H9 (cell line): ENCODE data around the gene FASTK. TPM values are rescaled to one million over a fixed set of nuclear protein-coding genes. Genes with fewer than 3 reads are reported as not detected.

Source experiments
- DNase-seq: peaks from one replicate; pipeline ENCODE4 v3.0.0-alpha.2; 2017
- H2AFZ ChIP-seq: one replicate; pipeline ENCODE4 v1.6.1; 2013; ENCODE audit warnings: mild to moderate bottlenecking, low read length, control low read depth, moderate library complexity
- H2AK5ac ChIP-seq: 2 replicates; pipeline ENCODE4 v1.6.1; 2013; ENCODE audit warnings: low read length, control low read depth, mixed read lengths; ENCODE audit not compliant: insufficient read length
- H2BK120ac ChIP-seq: one replicate; pipeline ENCODE4 v1.6.1; 2013; ENCODE audit warnings: low read depth, mild to moderate bottlenecking, low read length, control low read depth, inconsistent platforms; ENCODE audit not compliant: poor library complexity, severe bottlenecking
- H2BK12ac ChIP-seq: 2 replicates; pipeline ENCODE4 v1.6.1; 2013; ENCODE audit warnings: low read length, control low read depth, mixed read lengths, low read depth; ENCODE audit not compliant: insufficient read length
- H2BK15ac ChIP-seq: 2 replicates; pipeline ENCODE4 v1.6.1; 2013; ENCODE audit warnings: low read depth, low read length, control low read depth
- H2BK20ac ChIP-seq: one replicate; pipeline ENCODE4 v1.6.1; 2013; ENCODE audit warnings: low read depth, mild to moderate bottlenecking, low read length, control low read depth, inconsistent platforms; ENCODE audit not compliant: poor library complexity, severe bottlenecking
- H2BK5ac ChIP-seq: 2 replicates; pipeline ENCODE4 v1.6.1; 2013; ENCODE audit warnings: low read length, control low read depth, mixed read lengths; ENCODE audit not compliant: insufficient read length
- H3K14ac ChIP-seq: 2 replicates; pipeline ENCODE4 v1.6.1; 2013; ENCODE audit warnings: low read length, control low read depth; ENCODE audit not compliant: insufficient read depth
- H3K18ac ChIP-seq: 2 replicates; pipeline ENCODE4 v1.6.1; 2013; ENCODE audit warnings: low read depth, mild to moderate bottlenecking, mixed read lengths, low read length, control low read depth; ENCODE audit not compliant: insufficient read length
- H3K23ac ChIP-seq: 2 replicates; pipeline ENCODE4 v1.6.1; 2013; ENCODE audit warnings: low read length, control low read depth, mixed read lengths, low read depth; ENCODE audit not compliant: insufficient read length
- H3K23me2 ChIP-seq: 2 replicates; pipeline ENCODE4 v1.6.1; 2013; ENCODE audit warnings: low read depth, mild to moderate bottlenecking, mixed read lengths, low read length, control low read depth; ENCODE audit not compliant: insufficient read length, poor library complexity, severe bottlenecking
- H3K27ac ChIP-seq: 2 replicates; pipeline ENCODE4 v1.5.1; 2013; ENCODE audit warnings: low read length, control low read depth, mixed read lengths, low read depth; ENCODE audit not compliant: insufficient read length
- H3K27me3 ChIP-seq: 2 replicates; pipeline ENCODE4 v1.6.1; 2013; ENCODE audit warnings: low read length, control low read depth, inconsistent platforms; ENCODE audit not compliant: insufficient read depth
- H3K4ac ChIP-seq: 2 replicates; pipeline ENCODE4 v1.6.1; 2013; ENCODE audit warnings: low read depth, mild to moderate bottlenecking, control low read depth, inconsistent platforms, low read length, moderate library complexity
- H3K4me1 ChIP-seq: 2 replicates; pipeline ENCODE4 v1.6.1; 2013; ENCODE audit warnings: low read length, control low read depth, inconsistent platforms; ENCODE audit not compliant: insufficient read depth
- H3K4me2 ChIP-seq: 2 replicates; pipeline ENCODE4 v1.6.1; 2013; ENCODE audit warnings: low read length, control low read depth, mixed read lengths; ENCODE audit not compliant: insufficient read length, insufficient read depth
- H3K56ac ChIP-seq: 2 replicates; pipeline ENCODE4 v1.6.1; 2013; ENCODE audit warnings: low read depth, mild to moderate bottlenecking, mixed read lengths, low read length, control low read depth; ENCODE audit not compliant: insufficient read length
- H3K79me1 ChIP-seq: 2 replicates; pipeline ENCODE4 v1.6.1; 2013; ENCODE audit warnings: low read depth, mild to moderate bottlenecking, moderate library complexity, low read length, control low read depth, inconsistent platforms; ENCODE audit not compliant: insufficient read depth, poor library complexity, severe bottlenecking
- H3K79me2 ChIP-seq: 2 replicates; pipeline ENCODE4 v1.6.1; 2013; ENCODE audit warnings: low read length, control low read depth, inconsistent platforms; ENCODE audit not compliant: insufficient read depth
- H3K9ac ChIP-seq: 2 replicates; pipeline ENCODE4 v1.6.1; 2013; ENCODE audit warnings: low read length, control low read depth, mixed read lengths; ENCODE audit not compliant: insufficient read length; ENCODE audit errors: extremely low read depth
- H3K9me3 ChIP-seq: one replicate; pipeline ENCODE4 v1.6.1; 2013; ENCODE audit warnings: low read depth, low read length, inconsistent platforms; ENCODE audit not compliant: control insufficient read depth
- H3T11ph ChIP-seq: one replicate; pipeline ENCODE4 v1.6.1; 2013; ENCODE audit warnings: mild to moderate bottlenecking, low read length, control low read depth, inconsistent platforms
- H4K20me1 ChIP-seq: one replicate; pipeline ENCODE4 v1.6.1; 2013; ENCODE audit not compliant: control insufficient read depth, insufficient read length, insufficient read depth
- H4K5ac ChIP-seq: 2 replicates; pipeline ENCODE4 v1.6.1; 2013; ENCODE audit warnings: low read depth, mild to moderate bottlenecking, mixed read lengths, low read length, control low read depth; ENCODE audit not compliant: insufficient read length
- H4K8ac ChIP-seq: replicated peaks from 2 replicates; pipeline ENCODE4 v1.6.1; 2013; ENCODE audit warnings: low read length, control low read depth, mixed read lengths, low read depth; ENCODE audit not compliant: insufficient read length
- H4K91ac ChIP-seq: 2 replicates; pipeline ENCODE4 v1.6.1; 2013; ENCODE audit warnings: low read depth, mild to moderate bottlenecking, moderate library complexity, mixed read lengths, low read length, control low read depth; ENCODE audit not compliant: insufficient read length
- H3K27ac Mint-ChIP-seq, 3 experiments: 2 replicates in 2 of 3; 3 replicates in 1 of 3; pipeline ENCODE4 v1.8.0; 2020 to 2021; ENCODE audit warnings: mixed read lengths in 3 of 3, mild to moderate bottlenecking in 1 of 3, moderate library complexity in 1 of 3
- H3K27me3 Mint-ChIP-seq: 2 replicates; pipeline ENCODE4 v1.8.0; 2021; ENCODE audit warnings: low read depth, mild to moderate bottlenecking, moderate library complexity, mixed read lengths
- H3K36me3 Mint-ChIP-seq, 3 experiments: 2 replicates in 2 of 3; 3 replicates in 1 of 3; pipeline ENCODE4 v1.8.0; 2020 to 2021; ENCODE audit warnings: low read depth in 3 of 3, mixed read lengths in 3 of 3; ENCODE audit not compliant: insufficient read depth in 1 of 3
- H3K4me1 Mint-ChIP-seq, 2 experiments: 2 replicates each; pipeline ENCODE4 v1.8.0; 2020; ENCODE audit warnings: mixed read lengths in 2 of 2
- H3K4me3 Mint-ChIP-seq, 2 experiments: 2 replicates in 1 of 2; 3 replicates in 1 of 2; pipeline ENCODE4 v1.8.0; 2020 to 2021; ENCODE audit warnings: mild to moderate bottlenecking in 2 of 2, mixed read lengths in 2 of 2, moderate library complexity in 1 of 2
- H3K9me3 Mint-ChIP-seq, 2 experiments: 2 replicates in 1 of 2; 3 replicates in 1 of 2; pipeline ENCODE4 v1.8.0; 2020; ENCODE audit warnings: mild to moderate bottlenecking in 2 of 2, mixed read lengths in 2 of 2, moderate library complexity in 1 of 2
- CTCF ChIP-seq: fragments of 200-600 bp; sonication (generic); conservative IDR thresholded peaks from 3 replicates; pipeline ENCODE4 v1.8.0; 2021; ENCODE audit warnings: antibody characterized with exemption, mild to moderate bottlenecking
- WGBS: extraction: QIAGEN DNeasy Blood & Tissue Kit; methylation state at CpG from one replicate; pipeline ENCODE4 v1.1.7; 2013; ENCODE audit warnings: missing lambda C conversion rate, low lambda C conversion rate, mixed read lengths; ENCODE audit not compliant: insufficient read length; ENCODE audit errors: extremely low coverage; 5-methylcytosine and 5-hydroxymethylcytosine counted together
- total RNA-seq: library from RNA; stranded (reverse); gene quantifications from 2 replicates; pipeline ENCODE4 v1.2.1, GENCODE V29; 2021

The FASTK gene
- total RNA-seq, 1 experiment from 2014 or later: 57.8 TPM

GRCh38 chr7:151076863-151077704, 3.5 kb downstream of the FASTK start:
- no peaks in the 10 kb centered on the region; the same call in 1 of the 2 replicates for H3K79me2 ChIP-seq
- H2AK5ac ChIP-seq: no peak overlapping the region
- no peak overlapping the region for H3K4me2 ChIP-seq
- H3K14ac ChIP-seq: no peak overlapping the region
- H3K18ac ChIP-seq: no peak overlapping the region
- no peak overlapping the region for H2AFZ ChIP-seq
- Mint-ChIP-seq H3K27ac (no peak overlapping the region), H3K36me3 (peaks cover 14 to 34% (median 32%) of the 10 kb centered on the region in 3 experiments), H3K4me3 (no peak overlapping the region), H3K27me3 (peaks cover 1% of the 10 kb centered on the region; the same call in 1 of the 2 replicates), H3K9me3 (no peaks in the 10 kb centered on the region), H3K4me1 (peaks cover 26 to 36% of the 10 kb centered on the region in 2 experiments)
- no peak overlapping the region for H4K8ac ChIP-seq
- no peak overlapping the region for H3K4ac ChIP-seq
- no peaks in the 10 kb centered on the region for H3K27me3 ChIP-seq
- no peak overlapping the region for H3K9ac ChIP-seq
- H3K23ac ChIP-seq: no peak overlapping the region
- H2BK20ac ChIP-seq: no peak overlapping the region
- no peak overlapping the region for H2BK12ac ChIP-seq
- peak; percentile 81 for DNase-seq
- H4K91ac ChIP-seq: no peak overlapping the region
- H2BK15ac ChIP-seq: no peak overlapping the region
- no peak overlapping the region for H2BK120ac ChIP-seq
- no peaks in the 10 kb centered on the region for H3K4me1 ChIP-seq
- H3K27ac ChIP-seq: no peak overlapping the region
- no peaks in the 10 kb centered on the region for H3K23me2 ChIP-seq
- no CpG with 5 or more reads among the region's 33 CpGs for WGBS
- peak; percentile 63 for TF ChIP-seq CTCF
- H3K56ac ChIP-seq: no peak overlapping the region
- H4K20me1 ChIP-seq: no peaks in the 10 kb centered on the region
- no peaks in the 10 kb centered on the region for H3K79me1 ChIP-seq
- H3K9me3 ChIP-seq: no peaks in the 10 kb centered on the region
- H2BK5ac ChIP-seq: no peak overlapping the region
- no peak overlapping the region for H3T11ph ChIP-seq
- H4K5ac ChIP-seq: no peak overlapping the region
